ENCODE results near the gene PPP1R1C.
"Not testable (repeated sequence)": the region's sequence is repeated elsewhere in the genome, so short reads cannot be mapped to it uniquely, and the experiment has no call there.

The PPP1R1C gene

DNA sequence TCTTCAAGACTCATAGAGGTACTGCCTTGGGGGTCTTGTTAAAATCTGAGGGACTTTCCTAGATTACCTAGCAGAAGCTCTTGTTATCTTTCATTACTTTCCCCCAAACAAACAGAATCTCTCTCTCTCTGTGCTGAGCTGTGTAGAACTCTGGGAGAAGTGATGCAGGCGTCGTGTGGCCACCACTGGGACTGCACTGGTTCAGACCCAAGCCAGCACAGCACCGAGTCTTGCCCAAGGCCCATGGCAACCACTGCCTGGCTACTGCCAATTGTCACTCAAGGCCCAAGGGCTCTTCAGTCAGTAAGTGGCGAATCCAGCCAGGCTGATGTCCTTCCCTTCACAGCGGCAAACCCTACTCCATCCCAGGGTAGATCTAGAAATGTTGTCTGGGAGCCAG, 28.6 kb downstream of the PPP1R1C start:
- TF ChIP-seq CTCF (IDR thresholded peaks at IDR 0.05; ENCODE audit: low read depth, low read length, missing control alignments), result no peak
- H3K4me3 ChIP-seq (ENCODE audit: low read depth, low read length), result no peak overlapping the region
- DNase-seq (ENCODE audit: low read depth), result no peak

GRCh38 chr2:182015334-182016109, 29.9 kb downstream of the PPP1R1C start:
- TF ChIP-seq CTCF (IDR thresholded peaks at IDR 0.05; ENCODE audit: low read depth, low read length, missing control alignments), result no peak
- H3K4me3 ChIP-seq (ENCODE audit: low read depth, low read length), result no peak overlapping the region
- no peak for DNase-seq (ENCODE audit: low read depth)

- no peak for DNase-seq (ENCODE audit: low read depth)
- no peak overlapping the region for H3K4me3 ChIP-seq (ENCODE audit: low read depth, low read length)
- no peak for TF ChIP-seq CTCF (IDR thresholded peaks at IDR 0.05; ENCODE audit: low read depth, low read length, missing control alignments)
Measured at GRCh38 chr2:182018218-182018617, 32.6 kb downstream of the PPP1R1C start.

DNA sequence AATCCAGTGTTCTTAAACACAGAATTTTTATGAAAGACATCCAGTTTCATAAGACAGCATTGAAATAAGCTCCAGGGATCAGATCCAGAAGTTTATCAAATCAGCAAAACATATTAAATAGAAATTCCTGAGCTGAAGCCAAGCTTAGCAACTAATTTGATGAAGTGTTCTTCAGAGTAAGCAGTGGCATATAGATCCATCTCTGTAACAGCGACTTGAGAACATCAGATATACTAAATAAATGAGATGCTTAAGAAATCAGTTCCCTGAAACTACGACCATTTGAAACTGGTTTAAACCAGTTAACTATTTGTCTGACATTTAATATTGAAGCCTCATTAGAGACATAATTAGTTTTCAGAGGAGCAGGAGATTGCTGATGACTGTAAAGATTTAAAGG, 34.1 kb downstream of the PPP1R1C start:
- no peak for TF ChIP-seq CTCF (IDR thresholded peaks at IDR 0.05; ENCODE audit: low read depth, low read length, missing control alignments)
- H3K4me3 ChIP-seq (ENCODE audit: low read depth, low read length), result no peak overlapping the region
- no peak for DNase-seq (ENCODE audit: low read depth)

GRCh38 chr2:182020286-182021070, 34.8 kb downstream of the PPP1R1C start:
- no peak for TF ChIP-seq CTCF (IDR thresholded peaks at IDR 0.05; ENCODE audit: low read depth, low read length, missing control alignments)
- DNase-seq (ENCODE audit: low read depth), result no peak
- no peak overlapping the region for H3K4me3 ChIP-seq (ENCODE audit: low read depth, low read length)

DNA sequence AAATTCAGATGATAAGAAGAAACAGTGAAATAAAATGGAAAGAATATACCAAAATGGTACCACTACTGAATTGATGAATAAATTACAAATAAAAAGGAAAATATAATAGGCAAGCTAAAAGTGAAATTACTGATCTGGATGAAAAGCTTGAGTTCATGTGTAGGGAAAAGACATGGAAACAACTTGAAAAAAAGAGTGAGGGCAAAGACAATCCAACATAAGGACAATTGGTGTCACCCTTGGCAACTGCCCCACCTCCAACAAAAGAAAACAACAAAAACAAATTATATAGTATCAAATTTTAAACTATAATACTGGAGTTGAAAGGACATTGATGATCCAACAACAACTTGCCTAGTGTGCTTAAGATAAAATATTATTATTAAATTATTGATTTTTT, 37.6 kb downstream of the PPP1R1C start:
- no peak for DNase-seq (ENCODE audit: low read depth)
- no peak overlapping the region for H3K4me3 ChIP-seq (ENCODE audit: low read depth, low read length)
- no peak for TF ChIP-seq CTCF (IDR thresholded peaks at IDR 0.05; ENCODE audit: low read depth, low read length, missing control alignments)

DNA sequence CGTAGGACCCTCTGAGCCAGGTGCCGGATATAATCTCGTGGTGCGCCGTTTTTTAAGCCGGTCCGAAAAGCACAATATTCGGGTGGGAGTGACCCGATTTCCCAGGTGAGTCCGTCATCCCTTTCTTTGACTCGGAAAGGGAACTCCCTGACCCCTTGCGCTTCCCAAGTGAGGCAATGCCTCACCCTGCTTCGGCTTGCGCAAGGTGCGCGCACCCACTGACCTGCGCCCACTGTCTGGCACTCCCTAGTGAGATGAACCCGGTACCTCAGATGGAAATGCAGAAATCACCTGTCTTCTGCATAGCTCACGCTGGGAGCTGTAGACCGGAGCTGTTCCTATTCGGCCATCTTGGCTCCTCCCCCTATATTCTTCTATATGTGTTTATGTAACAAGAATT, 45.2 kb downstream of the PPP1R1C start:
- DNase-seq (ENCODE audit: low read depth); H3K4me3 ChIP-seq (ENCODE audit: low read depth, low read length): not testable (repeated sequence)

All from GM12864 (cell line).